Adrenal gland (tissue), 5 donors: Measurements from ENCODE around the gene CLEC4M.

ENCODE experiments used
- CTCF ChIP-seq, 6 experiments: fragments of 450-650 bp in 4 of 6; fragments of 200-600 bp in 2 of 6; sonication (generic) in 1 of 6; IDR thresholded peaks; 1 replicate in 5 of 6; 2 replicates in 1 of 6; pipeline versions ENCODE4 v1.5.1 to v1.8.0; 2016 to 2021; ENCODE audit warnings: antibody characterized with exemption in 6 of 6, mild to moderate bottlenecking in 2 of 6, moderate library complexity in 1 of 6
- POLR2A ChIP-seq, 2 donors: fragments of 450-650 bp; IDR thresholded peaks; one replicate each; pipeline ENCODE4 v1.6.1; 2017; ENCODE audit warnings: antibody characterized with exemption in 2 of 2, mild to moderate bottlenecking in 2 of 2, moderate library complexity in 1 of 2
- donor health status: DM: no; HTN: no; CAD: no.

GRCh38 chr19:7769171-7769570, 6.1 kb downstream of the CLEC4M start:
- no peak for TF ChIP-seq CTCF (IDR thresholded peaks at IDR 0.05)
- TF ChIP-seq POLR2A (IDR thresholded peaks at IDR 0.05), result no peak
